Measurements from ENCODE around the gene SAP130. TPM values are rescaled to one million over a fixed set of nuclear protein-coding genes. Genes with fewer than 3 reads are reported as not detected.

SAP130 gene
- total and polyA plus RNA-seq, 2 of the 8 experiments (the other 6 are each of a cell fraction or from before 2014, with no cell fraction given): 51.4 to 54.3 TPM

- no peak overlapping the region for H2BK120ac ChIP-seq (replicated peaks; ENCODE audit: low read depth, low read length)
- no peak overlapping the region for H3K4ac ChIP-seq (replicated peaks; ENCODE audit: insufficient read length, low read depth, low read length)
- CTCF ChIA-PET (ENCODE audit: partially characterized antibody): interaction anchor here (0.7 kb wide), 1 partner anchor 723 kb away, joined by 3 read pairs; no protein-coding TSS in a partner anchor
- no peaks in the 10 kb centered on the region for H3K36me3 ChIP-seq (ENCODE audit: control insufficient read depth in 2 of 4, insufficient read depth in 4 of 4, low read length in 3 of 4)
- POLR2A ChIA-PET (ENCODE audit: partially characterized antibody): interaction anchor here (0.5 kb wide), 1 partner anchor 31 kb away, joined by 5 read pairs; no protein-coding TSS in a partner anchor
- no peak overlapping the region for H3K4me3 ChIP-seq (ENCODE audit: extremely low read depth in 1 of 4, insufficient read depth in 2 of 4, low read depth in 3 of 4, low read length in 4 of 4)
- no peaks in the 10 kb centered on the region for H3K4me1 ChIP-seq (replicated peaks in 1 of 4; ENCODE audit: control insufficient read depth in 3 of 4, insufficient read depth in 4 of 4, low read length in 3 of 4)
- no peak overlapping the region for H2BK15ac ChIP-seq (ENCODE audit: low read length)
- H3K9me3 ChIP-seq (ENCODE audit: insufficient read depth in 2 of 2, low read depth in 1 of 2, low read length in 1 of 2): no peaks in the 10 kb centered on the region
- FAIRE-seq: no peak
- no peak overlapping the region for H4K91ac ChIP-seq (replicated peaks; ENCODE audit: insufficient read length, low read length)
- no peak overlapping the region for H3K9ac ChIP-seq (replicated peaks in 1 of 4; ENCODE audit: extremely low read depth in 1 of 4, low read depth in 3 of 4, low read length in 3 of 4)
- no peak overlapping the region for H3K14ac ChIP-seq (ENCODE audit: insufficient read length)
- no peak overlapping the region for H2AFZ ChIP-seq (ENCODE audit: low read length)
- H2BK5ac ChIP-seq (ENCODE audit: low read depth, low read length): no peak overlapping the region
- no peak overlapping the region for H3K18ac ChIP-seq (ENCODE audit: extremely low read depth, low read length)
- DNase-seq (ENCODE audit: low read depth in 1 of 2, low spot score in 2 of 2): no peak
- H3K23me2 ChIP-seq (ENCODE audit: low read depth, low read length): no peaks in the 10 kb centered on the region
- H3K79me2 ChIP-seq (ENCODE audit: control insufficient read depth in 1 of 2, insufficient read depth in 2 of 2, low read length in 2 of 2): no peaks in the 10 kb centered on the region
- 89% methylated on average over 3 of the region's 3 CpGs; no CpG with 5 or more reads in 1 of the 2 experiments for WGBS, 2 experiments (ENCODE audit: extremely low coverage in 1 of 2, insufficient coverage in 1 of 2, insufficient read length in 1 of 2, insufficient replicate concordance in 2 of 2, low coverage in 1 of 2, low lambda C conversion rate in 2 of 2, missing lambda C conversion rate in 1 of 2)
- H3K79me1 ChIP-seq (ENCODE audit: low read depth, low read length): no peaks in the 10 kb centered on the region
- no peak overlapping the region for H3K56ac ChIP-seq (replicated peaks; ENCODE audit: insufficient read length, low read depth, low read length)
- no peaks in the 10 kb centered on the region for H4K20me1 ChIP-seq (replicated peaks in 1 of 2; ENCODE audit: control insufficient read depth in 1 of 2, insufficient read depth in 2 of 2, low read length in 2 of 2)
- H3K27me3 ChIP-seq (replicated peaks in 1 of 4; ENCODE audit: control insufficient read depth in 3 of 4, extremely low read depth in 1 of 4, insufficient read depth in 3 of 4, low read length in 3 of 4): no peaks in the 10 kb centered on the region
- H2BK20ac ChIP-seq (ENCODE audit: low read length): no peak overlapping the region
- no peak overlapping the region for H4K8ac ChIP-seq (ENCODE audit: extremely low read depth, insufficient read depth, low read length)
- no peak overlapping the region for H2BK12ac ChIP-seq (ENCODE audit: low read depth, low read length)
- H2AK5ac ChIP-seq (ENCODE audit: low read depth, low read length): no peak overlapping the region
- H4K5ac ChIP-seq (ENCODE audit: insufficient read length, low read depth, low read length): no peak overlapping the region
- no peak overlapping the region for H3K4me2 ChIP-seq (ENCODE audit: insufficient read depth in 1 of 2, low read depth in 2 of 2, low read length in 2 of 2)
- H3K23ac ChIP-seq (ENCODE audit: insufficient read length): no peak overlapping the region
- H3K27ac ChIP-seq (ENCODE audit: low read depth, low read length): no peak overlapping the region
- TF ChIP-seq MAFK (IDR thresholded peaks at IDR 0.05; ENCODE audit: low read depth, low read length) (no peak), CHD2 (IDR thresholded peaks at IDR 0.05; ENCODE audit: low read length) (no peak), ASH2L (IDR thresholded peaks at IDR 0.05; ENCODE audit: low read length) (no peak), BACH1 (IDR thresholded peaks at IDR 0.05; ENCODE audit: low read length) (no peak), GABPA (IDR thresholded peaks at IDR 0.05; ENCODE audit: borderline replicate concordance, insufficient read depth, low read length) (no peak), ZNF274 (IDR thresholded peaks at IDR 0.05; ENCODE audit: borderline replicate concordance, extremely low read depth, low read length) (no peak), SUZ12 (IDR thresholded peaks at IDR 0.05; ENCODE audit: low read length) (no peak), CBX5 (IDR thresholded peaks at IDR 0.05; ENCODE audit: low read depth, low read length) (no peak), YY1 (IDR thresholded peaks at IDR 0.05; ENCODE audit: low read depth, low read length) (no peak), GTF2F1 (IDR thresholded peaks at IDR 0.05; ENCODE audit: borderline replicate concordance, low read depth, low read length) (no peak)
- TF ChIP-seq, protein P1, sequence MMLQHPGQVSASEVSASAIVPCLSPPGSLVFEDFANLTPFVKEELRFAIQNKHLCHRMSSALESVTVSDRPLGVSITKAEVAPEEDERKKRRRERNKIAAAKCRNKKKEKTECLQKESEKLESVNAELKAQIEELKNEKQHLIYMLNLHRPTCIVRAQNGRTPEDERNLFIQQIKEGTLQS (IDR thresholded peaks at IDR 0.05; ENCODE audit: insufficient read depth, low read depth, low read length): no peak
Measured at GRCh38 chr2:127927384-127927783, 100.5 kb downstream of the SAP130 start.

Measured in H1 (cell line).